ENCODE results near the gene PHYHD1. TPM values are rescaled to one million over a fixed set of nuclear protein-coding genes. Genes with fewer than 3 reads are reported as not detected.
A peak's percentile ranks its signal among the peaks of the same experiment; 100 is the strongest.

PHYHD1 gene
- total RNA-seq, 1 donor from 2014 or later, result 28.7 TPM

DNA sequence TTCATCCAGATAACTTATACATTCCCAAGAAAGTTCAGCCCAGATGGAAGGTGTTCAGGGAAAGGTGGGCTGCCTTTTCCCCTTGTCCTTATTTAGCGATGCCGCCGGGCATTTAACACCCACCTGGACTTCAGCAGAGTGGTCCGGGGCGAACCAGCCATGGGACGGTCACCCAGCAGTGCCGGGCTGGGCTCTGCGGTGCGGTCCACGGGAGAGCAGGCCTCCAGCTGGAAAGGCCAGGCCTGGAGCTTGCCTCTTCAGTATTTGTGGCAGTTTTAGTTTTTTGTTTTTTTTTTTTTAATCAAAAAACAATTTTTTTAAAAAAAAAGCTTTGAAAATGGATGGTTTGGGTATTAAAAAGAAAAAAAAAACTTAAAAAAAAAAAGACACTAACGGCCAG lies 4.0 kb upstream of the PHYHD1 start:
- intact Hi-C loops (cut with DNase I), result no loop called here

DNA sequence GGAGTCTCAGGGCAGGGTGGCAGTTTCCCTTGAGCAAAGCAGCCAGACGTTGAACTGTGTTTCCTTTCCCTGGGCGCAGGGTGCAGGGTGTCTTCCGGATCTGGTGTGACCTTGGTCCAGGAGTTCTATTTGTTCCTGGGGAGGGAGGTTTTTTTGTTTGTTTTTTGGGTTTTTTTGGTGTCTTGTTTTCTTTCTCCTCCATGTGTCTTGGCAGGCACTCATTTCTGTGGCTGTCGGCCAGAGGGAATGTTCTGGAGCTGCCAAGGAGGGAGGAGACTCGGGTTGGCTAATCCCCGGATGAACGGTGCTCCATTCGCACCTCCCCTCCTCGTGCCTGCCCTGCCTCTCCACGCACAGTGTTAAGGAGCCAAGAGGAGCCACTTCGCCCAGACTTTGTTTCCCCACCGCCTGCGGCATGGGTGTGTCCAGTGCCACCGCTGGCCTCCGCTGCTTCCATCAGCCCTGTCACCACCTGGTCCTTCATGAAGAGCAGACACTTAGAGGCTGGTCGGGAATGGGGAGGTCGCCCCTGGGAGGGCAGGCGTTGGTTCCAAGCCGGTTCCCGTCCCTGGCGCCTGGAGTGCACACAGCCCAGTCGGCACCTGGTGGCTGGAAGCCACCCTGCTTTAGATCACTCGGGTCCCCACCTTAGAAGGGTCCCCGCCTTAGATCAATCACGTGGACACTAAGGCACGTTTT lies 3.5 kb upstream of the PHYHD1 start:
- intact Hi-C loops (cut with DNase I), result no loop called here
- ATAC-seq (ENCODE audit: poor library complexity) (peak; percentile 58), DNase-seq (peak; percentile 85)

More for the DNA sequence above, 4.0 kb upstream of the PHYHD1 start:
- ATAC-seq (ENCODE audit: poor library complexity) (no peak), DNase-seq (no peak)

DNA sequence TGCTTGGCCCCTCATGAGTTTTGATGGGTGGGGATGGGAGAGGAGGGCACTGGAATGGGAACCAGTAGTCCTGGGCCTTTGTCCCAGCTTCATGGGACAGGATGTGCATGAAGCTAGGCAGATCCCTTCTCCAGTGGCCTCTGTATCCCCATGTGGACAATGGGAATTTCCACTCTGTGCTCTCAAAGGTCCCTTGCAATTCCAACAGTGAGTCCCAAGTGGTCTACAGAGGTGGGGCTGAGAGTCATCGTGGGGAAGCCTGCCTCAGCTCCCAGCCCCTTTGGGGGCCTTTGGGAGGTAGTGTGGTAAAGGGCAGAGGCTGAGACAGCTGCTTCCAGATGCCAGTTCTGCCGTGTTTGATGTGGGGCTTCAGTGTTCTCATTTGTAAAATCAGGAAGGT lies 1.9 kb upstream of the PHYHD1 start:
- intact Hi-C loops (cut with DNase I), result no loop called here
- DNase-seq (no peak), ATAC-seq (ENCODE audit: poor library complexity) (no peak)

DNA sequence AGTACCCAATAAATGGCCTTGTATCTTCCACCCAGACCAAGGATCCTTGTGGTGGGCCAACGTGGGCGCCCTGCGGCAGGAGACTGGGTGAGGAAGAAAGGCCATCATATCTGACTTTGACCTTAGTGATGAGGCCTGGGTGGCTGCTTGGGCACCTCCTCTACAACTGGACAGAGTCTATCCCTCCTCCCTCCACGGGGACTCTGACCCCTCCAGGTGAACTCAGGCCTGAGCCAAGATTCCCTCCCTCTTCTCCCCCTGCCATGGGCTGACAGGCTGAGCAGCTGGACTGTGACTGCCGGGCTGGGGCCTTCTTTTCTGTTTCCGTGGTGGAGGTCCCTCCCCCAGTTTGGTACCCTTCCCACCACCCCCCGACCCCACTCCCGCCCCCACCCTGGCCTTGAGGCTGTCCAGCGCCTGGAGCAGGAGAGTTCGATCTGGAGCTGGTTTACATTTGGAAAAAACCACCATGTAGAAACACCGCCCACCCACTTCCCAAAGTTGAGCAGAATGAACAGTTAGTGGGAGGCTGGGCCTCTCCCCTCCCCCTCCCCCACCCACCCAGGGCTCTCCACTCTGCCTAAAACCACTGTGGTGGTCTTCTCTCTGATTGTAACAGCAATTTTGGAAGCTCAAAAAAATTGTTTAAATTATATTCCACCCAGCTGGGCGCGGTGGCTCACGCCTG lies 1.2 kb upstream of the PHYHD1 start:
- DNase-seq (no peak), ATAC-seq (ENCODE audit: poor library complexity) (no peak)
- intact Hi-C loops (cut with DNase I), result loop anchor here (5.0 kb wide), 1 partner anchor 37 kb away; the partner anchor contains the start of genes KYAT1 and LRRC8A

DNA sequence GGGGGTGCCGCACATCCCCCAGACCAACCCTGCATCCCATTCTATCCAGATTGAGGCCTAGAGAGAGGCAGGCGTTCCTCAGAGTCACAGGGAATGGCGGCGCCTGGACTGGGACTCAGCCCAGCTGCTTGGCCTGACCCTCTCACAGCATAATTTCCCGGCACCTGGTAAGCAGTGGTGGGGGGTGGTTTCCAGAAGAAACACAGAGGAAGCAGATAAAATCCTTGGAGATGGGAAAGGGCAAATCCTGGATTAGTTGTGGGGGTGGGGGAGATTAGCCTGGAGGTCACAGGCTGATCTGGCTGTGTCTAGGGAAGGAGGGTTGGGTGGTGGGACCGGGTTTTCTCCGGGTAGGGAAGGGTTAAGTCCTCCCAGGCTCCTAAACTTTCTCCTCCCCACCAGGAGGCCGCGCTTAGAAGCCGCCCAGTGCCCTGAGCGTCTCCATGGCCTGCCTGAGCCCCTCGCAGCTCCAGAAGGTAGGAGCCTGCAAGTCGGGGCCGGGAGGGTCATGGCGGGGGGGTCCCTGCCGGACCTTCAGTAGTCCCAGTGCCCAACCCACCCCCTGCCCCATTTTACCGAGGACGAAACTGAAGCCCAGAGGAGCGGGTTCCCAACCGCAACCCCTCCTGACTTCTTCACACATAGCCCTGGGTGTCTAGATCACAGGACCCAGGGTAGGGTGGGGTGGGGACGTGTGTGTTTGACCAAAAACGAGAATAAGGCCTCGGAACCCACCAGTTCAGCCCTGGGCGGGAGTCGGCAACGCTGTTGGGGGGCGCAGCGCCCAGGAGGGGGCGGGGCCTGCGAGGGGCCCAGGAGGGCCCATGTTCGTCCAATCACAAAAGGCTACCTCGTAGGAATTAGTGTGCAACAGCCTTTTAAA lies 1.3 kb downstream of the PHYHD1 start:
- ATAC-seq (ENCODE audit: poor library complexity), result peak; percentile 73
- intact Hi-C loops (cut with DNase I), result loop anchor here (5.0 kb wide), 1 partner anchor 40 kb away; the partner anchor contains the start of genes KYAT1 and LRRC8A
- DNase-seq, result peak; percentile 74

DNA sequence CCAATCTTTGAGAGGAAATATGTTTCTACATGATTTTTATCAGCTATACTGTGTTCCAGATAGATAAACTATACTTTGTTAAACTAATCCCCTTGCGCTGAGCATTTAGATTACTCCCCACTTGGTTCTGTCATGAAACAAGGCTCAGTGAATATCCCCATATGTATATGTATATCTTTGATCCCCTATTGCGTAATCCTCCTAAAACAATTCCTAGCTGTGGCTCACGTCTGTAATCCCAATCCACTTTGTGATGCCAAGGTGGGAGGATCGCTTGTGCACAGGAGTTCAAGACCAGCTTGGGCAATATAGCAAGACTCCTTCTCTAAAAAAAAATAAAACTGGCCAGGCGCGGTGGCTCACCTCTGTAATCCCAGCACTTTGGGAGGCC lies 2.7 kb downstream of the PHYHD1 start:
- DNase-seq (no peak), ATAC-seq (ENCODE audit: poor library complexity) (no peak)
- intact Hi-C loops (cut with DNase I), result loop anchor here (5.0 kb wide), 1 partner anchor 41 kb away; the partner anchor contains the start of genes KYAT1 and LRRC8A

DNA sequence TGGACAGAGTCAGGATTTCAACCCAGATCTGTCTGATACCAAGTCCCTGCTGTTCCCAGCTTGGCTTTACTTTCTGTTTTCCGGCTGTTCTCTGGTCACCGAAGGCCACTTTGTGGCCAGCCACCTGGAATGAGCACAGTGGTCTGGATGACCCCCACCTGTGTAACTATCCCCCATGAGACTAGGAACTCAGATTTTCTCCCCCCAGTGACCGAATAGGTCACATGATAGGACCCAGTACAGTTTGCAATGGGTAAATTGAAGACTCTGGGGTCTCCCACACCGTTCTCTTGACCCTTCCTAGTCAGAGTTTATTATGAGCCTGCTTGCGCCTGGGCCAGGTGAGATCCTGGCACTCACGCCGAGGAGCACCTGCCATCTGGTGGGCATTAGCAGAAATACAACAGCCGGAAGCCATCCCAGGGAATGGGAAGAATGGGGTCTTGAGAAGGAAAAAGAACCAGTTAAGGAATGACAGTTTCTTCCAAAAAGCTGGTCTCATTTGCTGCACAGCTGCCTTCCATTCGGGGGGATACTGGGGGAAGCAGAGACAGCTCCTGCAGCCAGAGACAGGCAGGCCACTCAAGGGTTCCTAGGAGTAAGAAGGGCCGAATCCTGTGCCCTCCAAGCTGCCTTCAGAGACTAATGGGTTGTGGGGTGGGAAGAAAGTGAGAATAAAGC lies 7.1 kb downstream of the PHYHD1 start:
- ATAC-seq (ENCODE audit: poor library complexity) (peak; percentile 83), DNase-seq (no peak)
- intact Hi-C loops (cut with DNase I), result loop anchor here (2.0 kb wide), 1 partner anchor 65 kb away; no protein-coding TSS in a partner anchor

DNA sequence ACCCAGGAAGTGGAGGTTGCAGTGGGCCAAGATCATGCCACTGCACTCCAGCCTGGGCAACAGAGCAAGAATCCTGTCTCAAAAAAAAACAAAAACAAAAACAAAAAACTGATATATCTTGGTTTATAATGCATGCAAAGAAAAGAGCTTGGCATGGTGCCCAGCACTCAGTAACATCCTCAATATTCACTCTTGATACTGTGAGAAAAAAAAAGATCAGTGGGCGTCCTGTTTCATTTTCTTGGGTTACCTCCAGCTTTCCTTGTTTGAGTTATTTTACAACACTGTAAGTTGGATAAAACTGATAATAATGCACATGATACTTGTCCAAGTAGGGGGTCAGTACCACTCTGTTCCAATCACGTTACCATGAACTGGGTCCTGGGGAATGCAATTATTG lies 7.8 kb downstream of the PHYHD1 start:
- DNase-seq, result no peak
- no peak for ATAC-seq (ENCODE audit: poor library complexity)
- intact Hi-C loops (cut with DNase I), result loop anchor here (2.0 kb wide), 1 partner anchor 66 kb away; no protein-coding TSS in a partner anchor

DNA sequence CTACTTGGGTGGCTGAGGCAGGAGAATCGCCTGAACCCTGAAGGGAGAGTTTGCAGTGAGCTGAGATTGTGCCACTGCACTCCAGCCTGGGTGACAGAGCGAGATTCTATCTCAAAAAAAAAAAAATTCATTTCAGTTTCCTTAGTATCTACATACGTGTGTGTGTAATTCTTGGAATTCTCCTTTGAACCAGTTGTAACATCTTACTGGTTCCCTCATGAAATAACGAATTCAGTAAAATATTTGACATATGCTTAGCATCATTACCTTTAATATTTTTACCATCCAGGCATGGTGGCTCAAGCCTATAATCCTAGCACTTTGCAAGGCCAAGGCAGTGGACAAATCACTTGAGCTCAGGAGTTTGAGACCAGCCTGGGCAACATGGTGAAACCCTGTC lies 8.8 kb downstream of the PHYHD1 start:
- no peak for DNase-seq
- intact Hi-C loops (cut with DNase I), result loop anchor here (2.0 kb wide), 1 partner anchor 67 kb away; no protein-coding TSS in a partner anchor
- ATAC-seq (ENCODE audit: poor library complexity), result no peak

DNA sequence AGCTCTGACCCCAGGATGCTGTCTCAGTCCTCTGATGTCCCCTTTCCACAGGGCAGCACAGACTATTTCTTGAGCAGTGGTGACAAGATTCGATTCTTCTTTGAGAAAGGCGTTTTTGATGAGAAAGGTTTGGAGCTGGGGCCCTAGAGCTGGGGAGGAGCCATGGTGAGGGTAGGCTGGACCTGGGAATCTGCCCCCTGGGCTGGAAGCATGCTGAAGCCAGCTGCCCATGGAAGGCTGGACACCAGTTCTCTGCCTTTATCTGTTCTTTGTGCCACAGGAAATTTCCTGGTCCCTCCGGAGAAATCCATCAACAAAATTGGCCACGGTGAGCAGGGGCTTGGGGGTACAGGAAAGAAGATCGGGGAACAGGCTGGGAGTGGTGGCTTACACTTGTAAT lies 12.9 kb downstream of the PHYHD1 start:
- intact Hi-C loops (cut with DNase I), result no loop called here
- no peak for DNase-seq
- no peak for ATAC-seq (ENCODE audit: poor library complexity)

DNA sequence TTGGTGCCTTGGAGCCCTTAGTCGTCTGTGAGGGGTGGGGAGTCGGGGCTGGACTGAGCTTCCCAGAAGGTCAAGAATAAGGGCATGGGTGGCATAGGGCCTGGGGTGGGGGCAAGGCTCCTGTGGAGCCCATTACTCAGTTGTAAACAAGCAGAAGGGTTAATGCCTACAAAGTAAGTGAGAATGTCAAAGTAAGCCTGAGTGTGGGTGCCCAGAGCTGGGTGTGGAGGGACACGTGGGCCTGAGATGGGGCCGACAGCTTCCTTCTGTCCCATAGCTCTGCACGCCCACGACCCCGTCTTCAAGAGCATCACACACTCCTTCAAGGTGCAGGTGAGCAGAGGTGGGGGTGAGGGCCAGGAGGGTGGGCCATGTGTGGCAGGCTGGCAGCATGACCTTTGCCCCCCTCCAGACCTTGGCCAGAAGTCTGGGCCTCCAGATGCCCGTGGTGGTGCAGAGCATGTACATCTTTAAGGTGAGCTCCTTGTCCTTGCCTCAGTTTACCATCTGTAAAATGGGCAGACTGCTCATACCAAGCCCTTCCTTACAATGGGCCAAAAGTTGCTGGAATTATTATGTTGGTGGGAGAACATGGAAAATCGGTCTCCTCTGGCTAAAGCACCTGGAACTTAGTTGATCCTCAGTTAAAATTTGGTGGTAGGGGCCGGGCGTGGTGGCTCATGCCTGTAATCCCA lies 15.5 kb downstream of the PHYHD1 start:
- ATAC-seq (ENCODE audit: poor library complexity) (no peak), DNase-seq (no peak)
- intact Hi-C loops (cut with DNase I), result no loop called here

DNA sequence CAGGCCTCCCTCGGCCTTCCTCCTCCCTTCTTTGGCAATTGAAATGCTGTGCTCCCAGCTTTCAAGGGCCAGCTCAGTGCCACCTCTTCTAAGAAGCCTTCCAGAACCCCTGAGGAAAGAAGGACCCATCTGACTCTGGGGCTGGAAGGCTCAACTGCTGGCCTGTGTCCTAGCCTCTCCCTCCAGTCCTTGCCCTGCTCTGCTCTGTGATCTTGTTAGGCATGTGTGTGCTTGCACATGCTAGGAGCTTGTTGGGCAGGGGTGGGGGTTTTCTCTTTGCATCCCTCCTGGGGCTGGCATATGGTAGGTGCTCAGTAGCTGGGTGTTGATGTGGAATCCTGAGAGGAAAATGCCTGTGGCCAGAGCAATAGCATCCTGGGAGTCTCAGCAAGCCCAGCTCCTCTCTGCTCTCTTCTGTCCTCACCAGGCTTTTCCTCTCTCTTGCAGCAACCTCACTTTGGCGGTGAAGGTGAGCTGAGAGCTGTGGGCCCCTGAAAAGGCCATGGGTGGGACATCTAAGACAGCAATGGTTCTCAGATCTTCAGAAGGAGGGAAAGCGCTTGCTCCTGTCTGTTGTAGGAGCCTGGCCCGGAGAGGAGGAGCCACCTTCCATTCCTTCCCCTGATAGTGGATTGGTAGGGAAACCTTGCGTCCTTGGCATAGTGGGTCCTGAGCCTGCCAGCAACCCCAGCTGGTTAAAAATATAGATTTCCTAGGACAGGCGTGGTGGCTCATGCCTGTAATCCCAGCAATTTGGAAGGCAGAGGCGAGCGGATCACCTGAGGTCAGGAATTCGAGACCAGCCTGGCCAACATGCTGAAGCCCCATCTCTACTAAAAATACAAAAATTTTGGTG lies 16.8 kb downstream of the PHYHD1 start:
- intact Hi-C loops (cut with DNase I), result no loop called here
- no peak for ATAC-seq (ENCODE audit: poor library complexity)
- DNase-seq, result no peak

DNA sequence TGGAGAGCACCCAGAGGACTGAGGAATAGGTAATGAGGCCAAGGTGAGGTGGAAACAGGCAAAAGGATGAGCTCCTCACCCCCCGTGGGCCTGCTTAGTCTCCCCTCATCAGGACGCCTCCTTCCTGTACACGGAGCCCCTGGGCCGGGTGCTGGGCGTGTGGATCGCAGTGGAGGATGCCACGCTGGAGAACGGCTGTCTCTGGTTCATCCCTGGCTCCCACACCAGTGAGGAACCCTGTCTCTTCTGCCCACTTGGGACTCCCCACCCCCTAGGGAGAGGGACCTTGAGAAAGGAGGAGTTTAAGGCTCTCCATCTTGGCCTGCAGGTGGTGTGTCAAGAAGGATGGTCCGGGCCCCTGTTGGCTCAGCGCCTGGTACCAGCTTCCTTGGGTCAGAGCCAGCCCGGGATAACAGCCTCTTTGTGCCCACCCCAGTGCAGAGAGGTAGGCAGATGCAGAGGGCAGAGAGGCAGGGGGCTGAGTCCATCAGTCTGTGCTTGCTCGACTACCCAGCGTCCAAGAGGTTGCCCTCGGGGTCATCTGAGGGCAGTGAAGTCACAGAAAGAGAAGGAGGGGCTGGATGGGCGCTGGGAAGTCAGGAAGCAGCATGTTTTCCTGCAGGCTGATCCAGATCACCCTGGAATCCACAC lies 19.6 kb downstream of the PHYHD1 start:
- no peak for DNase-seq
- intact Hi-C loops (cut with DNase I), result no loop called here
- ATAC-seq (ENCODE audit: poor library complexity), result peak; percentile 26

DNA sequence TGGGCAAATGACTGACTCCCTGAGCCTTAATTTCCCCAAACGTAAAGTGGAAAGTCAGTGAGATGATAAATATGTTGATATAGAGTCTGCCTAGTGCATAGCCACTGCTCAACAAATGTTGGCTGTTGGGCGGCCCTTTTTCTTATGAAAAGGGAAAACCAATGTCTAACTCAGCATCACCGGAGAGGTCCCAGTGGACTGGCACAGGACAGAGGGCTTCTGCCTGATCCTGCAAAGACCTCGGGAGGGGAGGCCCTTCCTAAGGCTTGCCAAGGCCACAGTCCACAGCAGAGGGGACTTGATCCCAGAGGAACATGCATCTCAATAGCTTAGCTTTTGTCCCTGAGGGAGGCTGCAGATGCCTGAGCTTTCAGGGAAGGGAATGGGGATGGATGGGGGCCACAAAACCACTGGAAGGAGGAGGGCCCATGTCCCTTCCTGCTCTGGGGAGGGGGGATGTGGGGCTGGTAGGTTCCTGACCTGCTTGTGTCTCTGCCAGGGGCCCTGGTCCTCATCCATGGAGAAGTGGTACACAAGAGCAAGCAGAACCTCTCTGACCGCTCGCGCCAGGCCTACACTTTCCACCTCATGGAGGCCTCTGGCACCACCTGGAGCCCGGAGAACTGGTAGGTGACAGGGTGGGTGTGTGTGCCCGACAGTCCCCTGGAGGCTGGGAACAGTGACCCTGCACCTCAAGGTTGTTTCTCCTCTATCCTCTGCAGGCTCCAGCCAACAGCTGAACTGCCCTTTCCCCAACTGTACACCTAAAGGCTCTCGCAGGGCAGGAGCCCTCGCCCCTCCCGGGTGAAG lies 20.4 kb downstream of the PHYHD1 start:
- ATAC-seq (ENCODE audit: poor library complexity), result no peak
- intact Hi-C loops (cut with DNase I), result no loop called here
- DNase-seq, result no peak

DNA sequence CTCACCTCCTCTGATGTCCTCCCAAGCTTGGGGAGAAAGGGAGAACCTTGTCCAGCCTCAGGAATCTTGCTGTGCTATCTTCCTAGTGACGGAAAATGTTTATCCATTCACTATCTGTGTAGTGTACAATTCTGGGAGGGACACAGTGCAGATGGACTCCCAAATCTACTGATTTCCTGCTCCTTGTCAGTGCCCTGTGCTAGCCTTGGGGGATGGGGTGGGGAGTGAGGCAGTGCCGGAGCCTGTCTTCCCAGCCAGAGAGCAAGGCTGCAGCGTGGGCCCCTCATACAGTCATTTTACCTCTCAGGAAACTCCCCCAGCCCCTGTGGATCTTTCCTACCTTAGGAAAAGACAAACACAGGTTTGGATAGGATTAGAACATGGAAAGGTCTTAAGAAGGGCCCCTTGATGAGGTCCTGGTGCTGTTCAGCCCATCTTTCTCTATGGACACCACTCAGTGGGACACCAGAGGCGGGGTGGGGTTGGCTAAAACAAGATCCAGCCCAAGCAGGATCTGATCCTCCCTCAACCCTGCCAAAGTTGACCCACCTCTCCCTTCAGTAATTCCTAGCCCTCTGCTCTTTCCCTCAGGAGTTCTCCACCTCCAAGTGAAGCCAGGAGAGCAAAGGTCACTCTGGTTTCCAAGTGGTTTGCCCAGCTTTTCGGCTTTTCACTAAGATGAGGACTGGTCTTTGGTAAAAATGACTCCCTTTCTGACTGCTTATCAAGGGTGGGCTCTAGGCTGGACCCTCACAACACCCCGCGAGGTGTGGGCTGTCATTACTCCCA lies 23.2 kb downstream of the PHYHD1 start:
- ATAC-seq (ENCODE audit: poor library complexity) (no peak), DNase-seq (no peak)
- intact Hi-C loops (cut with DNase I), result no loop called here

All from Right ventricle myocardium superior (tissue), 1 donor.